H7 (cell line): Measurements from ENCODE around the gene ARG2. TPM values are rescaled to one million over a fixed set of nuclear protein-coding genes. Genes with fewer than 3 reads are reported as not detected.
A peak's percentile ranks its signal among the peaks of the same experiment; 100 is the strongest.

Experiments used
- DNase-seq: peaks from one replicate; pipeline ENCODE4 v3.0.0; 2012
- H3K27me3 ChIP-seq: 2 replicates; pipeline ENCODE4 v1.6.0; 2011; ENCODE audit warnings: mild to moderate bottlenecking, low read length; ENCODE audit not compliant: control insufficient read depth, insufficient read depth
- H3K36me3 ChIP-seq: replicated peaks from 2 replicates; pipeline ENCODE4 v1.5.1; 2011; ENCODE audit warnings: low read length; ENCODE audit not compliant: control insufficient read depth, insufficient read depth
- H3K4me3 ChIP-seq: 2 replicates; pipeline ENCODE4 v1.5.1; 2011; ENCODE audit warnings: low read depth, mild to moderate bottlenecking, control low read depth, low read length, moderate library complexity; ENCODE audit not compliant: insufficient read depth
- total RNA-seq: library from RNA; depleted of rRNA; stranded (reverse); fragments of >200 nt; shearing (Covaris generic); gene quantifications from 2 replicates; pipeline ENCODE4 v1.2.3, GENCODE V29; 2014

The ARG2 gene
- total RNA-seq, 1 experiment from 2014 or later = 32.1 TPM

- H3K27me3 ChIP-seq = no peaks in the 10 kb centered on the region
- no peak for DNase-seq
- H3K4me3 ChIP-seq = no peak overlapping the region
- peaks cover 2% of the 10 kb centered on the region; the same call in 1 of the 2 replicates for H3K36me3 ChIP-seq
Measured at GRCh38 chr14:67641480-67641879, 21.8 kb downstream of the ARG2 start.

DNA sequence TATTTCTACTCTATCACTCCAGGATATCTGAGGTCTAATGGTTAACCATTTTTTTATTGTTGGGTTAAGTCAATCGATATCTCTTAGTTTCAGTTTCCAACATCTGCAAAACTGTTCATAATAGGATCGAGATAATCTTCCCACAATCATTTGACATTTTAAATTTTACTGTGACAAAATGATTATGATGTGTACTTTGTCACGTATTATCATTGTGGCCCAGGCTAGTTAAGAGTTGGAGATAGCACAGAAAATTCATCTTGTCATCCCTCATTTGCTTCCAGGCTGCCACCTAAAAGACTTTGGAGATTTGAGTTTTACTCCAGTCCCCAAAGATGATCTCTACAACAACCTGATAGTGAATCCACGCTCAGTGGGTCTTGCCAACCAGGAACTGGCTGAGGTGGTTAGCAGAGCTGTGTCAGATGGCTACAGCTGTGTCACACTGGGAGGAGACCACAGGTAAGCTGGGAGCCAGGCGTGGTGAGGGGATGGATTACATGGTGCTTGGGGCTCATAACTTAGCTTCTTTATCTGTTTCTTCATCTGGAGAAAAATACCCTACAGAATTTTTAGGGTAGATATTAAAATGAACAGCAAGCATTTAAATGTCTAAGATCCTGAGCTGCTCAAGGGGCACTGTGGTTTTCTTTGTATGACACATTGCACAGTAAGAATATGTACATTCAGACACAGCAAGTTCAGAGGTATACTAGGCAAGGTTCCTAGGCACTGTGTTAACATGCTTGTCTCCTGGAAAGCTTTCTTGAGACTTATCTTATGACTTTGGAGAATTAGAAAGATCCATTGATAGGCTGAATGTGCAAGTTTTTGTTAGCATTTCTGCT is 22.4 kb downstream of the ARG2 start:
- no peak for DNase-seq
- Histone ChIP-seq H3K4me3 (no peak overlapping the region), H3K36me3 (peaks cover 2% of the 10 kb centered on the region; the same call in 1 of the 2 replicates), H3K27me3 (no peaks in the 10 kb centered on the region)

DNA sequence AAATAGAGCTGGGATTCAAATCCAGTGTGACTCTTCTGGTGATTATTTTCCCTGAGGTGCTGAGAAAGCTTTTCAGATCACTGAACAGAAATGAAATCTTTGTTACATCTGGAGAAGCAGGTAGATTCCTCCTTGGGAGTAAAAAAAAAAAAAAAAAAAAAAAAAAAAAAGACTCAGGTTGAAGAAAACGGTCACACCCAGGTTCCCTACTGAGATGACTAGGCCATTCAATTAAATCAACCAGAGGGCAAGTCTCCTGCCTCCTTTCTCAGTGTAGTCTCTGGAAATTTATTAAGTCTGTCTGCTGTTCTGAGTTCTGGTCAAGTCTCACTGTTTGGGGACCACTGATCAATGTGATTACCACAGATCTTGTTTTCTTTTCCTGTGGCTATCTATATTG is 24.0 kb downstream of the ARG2 start:
- DNase-seq = no peak
- Histone ChIP-seq H3K27me3 (no peaks in the 10 kb centered on the region), H3K36me3 (peaks cover 4% of the 10 kb centered on the region), H3K4me3 (no peak overlapping the region)

DNA sequence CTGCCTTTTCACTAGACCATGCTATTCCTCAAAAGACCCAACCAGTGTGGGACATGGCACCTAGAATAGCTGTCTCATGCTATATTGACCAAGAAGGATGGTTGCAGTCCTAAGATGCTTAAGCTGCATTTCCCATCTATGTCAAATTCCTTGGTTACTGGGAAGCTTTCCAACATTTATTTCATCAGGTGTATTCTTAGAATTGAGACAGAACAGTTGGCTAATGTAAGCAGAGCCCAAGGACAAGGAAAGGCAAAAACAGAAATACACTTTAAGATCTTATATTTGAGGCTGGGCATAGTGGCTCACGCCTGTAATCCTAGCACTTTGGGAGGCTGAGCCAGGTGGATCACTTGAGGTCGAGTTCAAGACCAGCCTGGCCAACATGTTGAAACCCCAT is 24.7 kb downstream of the ARG2 start:
- H3K27me3 ChIP-seq = no peaks in the 10 kb centered on the region
- peaks cover 11% of the 10 kb centered on the region for H3K36me3 ChIP-seq
- no peak overlapping the region for H3K4me3 ChIP-seq
- DNase-seq = no peak

GRCh38 chr14:67645414-67645813 is 25.7 kb downstream of the ARG2 start:
- DNase-seq = no peak
- H3K4me3 ChIP-seq = no peak overlapping the region
- H3K27me3 ChIP-seq = no peaks in the 10 kb centered on the region
- peaks cover 15% of the 10 kb centered on the region for H3K36me3 ChIP-seq

DNA sequence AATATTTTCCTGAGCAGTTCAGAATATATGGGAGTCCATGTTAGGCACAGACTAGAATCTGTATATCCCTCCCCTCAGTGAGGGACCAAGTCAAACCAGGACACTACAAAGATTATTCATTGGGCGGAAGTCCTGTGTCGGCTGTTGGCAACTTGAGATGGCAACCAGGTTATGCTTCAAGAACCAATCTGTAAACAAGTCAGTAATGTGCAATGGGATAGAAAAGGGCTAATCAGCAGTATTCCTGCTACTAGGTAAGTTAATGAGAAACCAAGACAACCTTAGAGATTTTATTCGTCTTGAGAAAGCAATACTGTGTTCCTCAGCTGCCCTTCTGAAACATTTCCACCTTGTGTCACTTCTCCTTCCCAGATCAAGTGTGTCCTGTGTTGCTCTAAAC is 26.4 kb downstream of the ARG2 start:
- DNase-seq = no peak
- no peaks in the 10 kb centered on the region for H3K27me3 ChIP-seq
- peaks cover 19% of the 10 kb centered on the region for H3K36me3 ChIP-seq
- no peak overlapping the region for H3K4me3 ChIP-seq

DNA sequence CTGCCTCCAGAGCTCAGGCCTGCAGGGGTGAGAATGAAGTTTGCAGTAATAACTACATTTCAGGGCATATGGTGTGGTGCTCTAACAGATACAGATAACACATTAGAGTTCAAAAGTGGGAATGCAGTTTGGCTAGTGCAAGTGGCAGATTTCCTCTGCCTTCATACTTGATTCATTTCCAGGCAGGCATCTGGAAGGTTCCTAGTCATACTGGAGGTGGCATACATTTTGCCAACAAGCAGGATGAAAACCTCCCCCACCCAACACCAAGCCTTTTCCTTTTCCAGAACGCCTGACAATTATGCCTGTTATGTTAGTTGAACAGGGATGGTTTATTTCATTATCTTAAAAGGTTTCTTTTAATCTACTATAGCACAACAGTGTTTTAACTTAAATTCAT is 30.4 kb downstream of the ARG2 start:
- H3K4me3 ChIP-seq = no peak overlapping the region
- no peak for DNase-seq
- peaks cover 24% of the 10 kb centered on the region for H3K36me3 ChIP-seq
- no peaks in the 10 kb centered on the region for H3K27me3 ChIP-seq

GRCh38 chr14:67650694-67651093 is 31.0 kb downstream of the ARG2 start:
- no peak for DNase-seq
- H3K36me3 ChIP-seq = peaks cover 24% of the 10 kb centered on the region
- H3K4me3 ChIP-seq = no peak overlapping the region
- H3K27me3 ChIP-seq = no peaks in the 10 kb centered on the region

DNA sequence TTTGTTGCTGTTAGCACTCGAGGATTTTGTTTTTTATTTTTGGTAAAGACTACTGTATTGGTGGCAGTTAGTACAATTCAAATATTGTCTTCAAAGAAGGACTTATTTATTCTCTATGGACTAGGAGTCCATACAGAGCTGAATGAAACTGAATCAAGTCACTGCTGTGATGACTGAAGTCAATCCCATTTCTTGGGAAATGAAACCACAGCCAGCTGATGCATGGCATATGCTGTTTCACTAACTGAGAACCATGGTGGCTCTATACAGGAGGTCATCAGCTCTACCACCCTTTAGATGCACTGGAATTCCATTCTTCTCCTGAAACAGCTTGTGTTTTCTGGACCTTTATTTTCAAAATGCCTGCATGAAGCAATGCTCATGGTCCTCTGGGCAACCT is 32.5 kb downstream of the ARG2 start:
- DNase-seq = no peak
- Histone ChIP-seq H3K27me3 (no peaks in the 10 kb centered on the region), H3K36me3 (peaks cover 26% of the 10 kb centered on the region)

GRCh38 chr14:67653651-67654280 is 34.0 kb downstream of the ARG2 start:
- no peak overlapping the region for H3K4me3 ChIP-seq
- no peak for DNase-seq
- peaks cover 23% of the 10 kb centered on the region for H3K36me3 ChIP-seq
- no peaks in the 10 kb centered on the region for H3K27me3 ChIP-seq

More for the DNA sequence above, 32.5 kb downstream of the ARG2 start:
- no peak overlapping the region for H3K4me3 ChIP-seq

- Histone ChIP-seq H3K4me3 (no peak overlapping the region), H3K36me3 (peaks cover 2% of the 10 kb centered on the region; the same call in 1 of the 2 replicates), H3K27me3 (no peaks in the 10 kb centered on the region)
- DNase-seq = no peak
Measured at GRCh38 chr14:67663633-67664032, 43.9 kb downstream of the ARG2 start.

GRCh38 chr14:67665868-67666267 is 46.1 kb downstream of the ARG2 start:
- no peaks in the 10 kb centered on the region for H3K27me3 ChIP-seq
- H3K4me3 ChIP-seq = no peak overlapping the region
- no peaks in the 10 kb centered on the region for H3K36me3 ChIP-seq
- no peak for DNase-seq

DNA sequence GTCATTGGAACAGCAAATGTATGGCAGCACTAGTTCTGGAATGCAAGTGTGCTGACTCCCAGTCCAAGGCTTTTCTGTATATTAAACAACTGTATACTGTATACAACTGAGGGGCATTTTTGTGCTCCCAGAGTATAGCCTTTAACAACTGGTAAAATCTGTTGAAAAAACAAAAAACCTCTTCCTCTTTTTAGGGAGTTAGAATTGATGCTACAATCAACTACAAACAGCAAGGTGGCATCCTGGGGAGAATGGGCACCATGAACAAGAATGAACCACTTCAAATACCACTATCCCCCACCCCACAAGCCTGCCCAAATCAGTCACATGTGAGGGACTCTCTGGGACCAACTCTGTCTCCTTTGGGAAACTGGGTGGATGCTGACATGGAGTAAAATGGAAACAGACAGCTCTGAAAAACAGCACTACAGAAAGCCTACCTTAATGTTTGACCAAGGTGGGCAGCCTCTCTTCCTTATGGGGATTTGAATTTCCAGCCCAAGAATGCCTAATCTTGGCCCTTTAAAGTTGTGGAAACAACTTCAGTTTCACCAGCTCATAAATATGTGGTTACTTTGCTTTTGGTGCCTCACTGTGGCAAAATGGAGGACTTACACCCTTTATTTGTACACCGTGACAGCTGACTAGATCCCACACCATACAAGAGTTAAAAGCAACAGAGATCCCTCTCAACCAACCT is 47.2 kb downstream of the ARG2 start:
- no peaks in the 10 kb centered on the region for H3K36me3 ChIP-seq
- H3K27me3 ChIP-seq = no peaks in the 10 kb centered on the region
- peak; percentile 64 for DNase-seq
- H3K4me3 ChIP-seq = no peak overlapping the region

DNA sequence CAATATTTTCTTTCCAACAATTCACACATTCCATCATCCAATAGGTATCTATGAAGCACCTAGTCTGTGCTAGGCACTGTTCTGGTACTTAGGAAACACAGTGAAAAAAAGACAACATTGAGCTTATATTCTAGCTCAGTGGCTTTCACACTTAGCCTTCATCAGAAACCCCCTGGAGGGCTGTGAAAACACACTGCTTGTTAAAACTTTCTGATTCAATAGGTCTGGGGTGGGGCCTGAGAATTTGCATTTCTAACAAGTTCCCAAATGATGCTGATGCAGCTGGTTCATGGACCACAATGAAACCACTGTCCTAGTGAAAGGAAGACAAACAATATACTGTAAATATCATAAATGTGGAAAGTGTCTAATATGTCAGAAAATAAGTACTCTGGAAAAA is 48.8 kb downstream of the ARG2 start:
- DNase-seq = no peak
- Histone ChIP-seq H3K27me3 (no peaks in the 10 kb centered on the region), H3K4me3 (no peak overlapping the region), H3K36me3 (no peaks in the 10 kb centered on the region)

DNA sequence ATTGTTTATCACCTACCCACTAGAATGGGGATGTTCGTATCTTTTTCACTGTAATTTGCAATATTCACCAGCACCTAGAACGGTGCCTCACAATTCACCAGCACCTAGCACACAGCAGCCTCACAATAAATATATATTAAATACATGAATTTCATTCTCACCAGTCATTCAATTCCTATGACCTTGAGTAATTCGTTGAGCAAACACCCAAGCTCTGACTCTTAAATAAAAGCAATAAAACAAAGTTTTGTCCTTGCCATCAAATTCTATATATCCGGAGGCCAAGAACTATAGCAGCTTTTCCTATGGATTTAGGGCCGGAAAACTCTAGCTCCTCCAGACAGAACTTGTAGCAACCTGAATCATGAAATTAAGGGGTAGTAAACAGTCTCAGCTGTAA is 53.7 kb downstream of the ARG2 start:
- Histone ChIP-seq H3K36me3 (peaks cover 6% of the 10 kb centered on the region), H3K27me3 (no peaks in the 10 kb centered on the region), H3K4me3 (no peak overlapping the region)
- DNase-seq = no peak
